ENCODE measurements around the gene UBE2N.
A peak's percentile ranks its signal among the peaks of the same experiment; 100 is the strongest.

Gene UBE2N

GRCh38 chr12:93407054-93407962, 34.4 kb downstream of the UBE2N start:
- Histone ChIP-seq H3K27me3 (ENCODE audit: insufficient read depth, poor library complexity, severe bottlenecking) (no peaks in the 10 kb centered on the region), H3K27ac (replicated peaks) (no peak overlapping the region), H3K4me3 (replicated peaks; ENCODE audit: insufficient read depth, low read length) (no peak overlapping the region)
- no peak for DNase-seq (ENCODE audit: low read depth in 1 of 2, low spot score in 1 of 2)
- TF ChIP-seq SPI1 (IDR thresholded peaks at IDR 0.05; ENCODE audit: borderline replicate concordance, low read depth) (no peak), POLR2AphosphoS5 (IDR thresholded peaks at IDR 0.05; ENCODE audit: low read depth) (peak; percentile 23; the same call in 1 of the 2 replicates)

GRCh38 chr12:93404961-93405849, 36.5 kb downstream of the UBE2N start:
- DNase-seq (ENCODE audit: low read depth in 1 of 2, low spot score in 1 of 2) = no peak
- TF ChIP-seq GABPA (IDR thresholded peaks at IDR 0.05; ENCODE audit: low read depth) = no peak
- TF ChIP-seq POLR2AphosphoS5 (IDR thresholded peaks at IDR 0.05; ENCODE audit: low read depth) = no peak
- TF ChIP-seq SPI1 (IDR thresholded peaks at IDR 0.05; ENCODE audit: borderline replicate concordance, low read depth) = no peak
- TF ChIP-seq REST (IDR thresholded peaks at IDR 0.05; ENCODE audit: insufficient replicate concordance, low read depth) = no peak
- no peak for TF ChIP-seq CTCF (IDR thresholded peaks at IDR 0.05; ENCODE audit: insufficient read depth, low read length)
- H3K27ac ChIP-seq (replicated peaks) = no peak overlapping the region
- no peak overlapping the region for H3K4me3 ChIP-seq (replicated peaks; ENCODE audit: insufficient read depth, low read length)
- no peaks in the 10 kb centered on the region for H3K27me3 ChIP-seq (ENCODE audit: insufficient read depth, poor library complexity, severe bottlenecking)

GRCh38 chr12:93403988-93404803, 37.6 kb downstream of the UBE2N start:
- no peak overlapping the region for H3K4me3 ChIP-seq (replicated peaks; ENCODE audit: insufficient read depth, low read length)
- H3K27me3 ChIP-seq (ENCODE audit: insufficient read depth, poor library complexity, severe bottlenecking) = no peaks in the 10 kb centered on the region
- no peak for DNase-seq (ENCODE audit: low read depth in 1 of 2, low spot score in 1 of 2)
- no peak overlapping the region for H3K27ac ChIP-seq (replicated peaks)
- TF ChIP-seq GABPA (IDR thresholded peaks at IDR 0.05; ENCODE audit: low read depth) (no peak), REST (IDR thresholded peaks at IDR 0.05; ENCODE audit: insufficient replicate concordance, low read depth) (no peak)

GRCh38 chr12:93402333-93403311, 39.1 kb downstream of the UBE2N start:
- no peak for TF ChIP-seq POLR2AphosphoS5 (IDR thresholded peaks at IDR 0.05; ENCODE audit: low read depth)
- TF ChIP-seq SPI1 (IDR thresholded peaks at IDR 0.05; ENCODE audit: borderline replicate concordance, low read depth) = no peak
- TF ChIP-seq CTCF (IDR thresholded peaks at IDR 0.05; ENCODE audit: insufficient read depth, low read length) = no peak
- no peak for TF ChIP-seq GABPA (IDR thresholded peaks at IDR 0.05; ENCODE audit: low read depth)
- no peak for TF ChIP-seq REST (IDR thresholded peaks at IDR 0.05; ENCODE audit: insufficient replicate concordance, low read depth)
- no peak for DNase-seq (ENCODE audit: low read depth in 1 of 2, low spot score in 1 of 2)
- Histone ChIP-seq H3K27ac (replicated peaks) (no peak overlapping the region), H3K4me3 (replicated peaks; ENCODE audit: insufficient read depth, low read length) (no peak overlapping the region), H3K27me3 (ENCODE audit: insufficient read depth, poor library complexity, severe bottlenecking) (no peaks in the 10 kb centered on the region)
